ENCODE measurements around the gene TOP1.
"Not testable (repeated sequence)": the region's sequence is repeated elsewhere in the genome, so short reads cannot be mapped to it uniquely, and the experiment has no call there.

TOP1 gene

DNA sequence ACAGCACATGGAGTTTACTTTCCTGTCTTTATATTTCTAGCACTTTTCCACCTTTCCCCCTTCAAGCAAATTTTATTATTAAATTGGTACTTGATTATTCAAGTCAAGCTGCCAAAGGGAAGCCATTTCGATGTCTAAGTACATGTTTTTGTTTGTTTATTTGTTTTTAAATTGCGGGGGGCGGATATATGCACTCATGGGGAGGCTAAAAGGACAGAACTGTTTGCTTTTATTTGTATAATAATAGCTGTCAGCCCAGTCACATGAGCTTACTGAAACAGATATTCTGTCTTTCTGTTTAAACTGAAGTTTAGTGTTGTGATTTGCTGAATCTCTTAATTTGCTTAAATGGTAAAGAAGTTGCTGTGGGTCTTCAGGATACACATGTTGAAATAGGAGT lies 59.2 kb downstream of the TOP1 start:
- no peak for DNase-seq

DNA sequence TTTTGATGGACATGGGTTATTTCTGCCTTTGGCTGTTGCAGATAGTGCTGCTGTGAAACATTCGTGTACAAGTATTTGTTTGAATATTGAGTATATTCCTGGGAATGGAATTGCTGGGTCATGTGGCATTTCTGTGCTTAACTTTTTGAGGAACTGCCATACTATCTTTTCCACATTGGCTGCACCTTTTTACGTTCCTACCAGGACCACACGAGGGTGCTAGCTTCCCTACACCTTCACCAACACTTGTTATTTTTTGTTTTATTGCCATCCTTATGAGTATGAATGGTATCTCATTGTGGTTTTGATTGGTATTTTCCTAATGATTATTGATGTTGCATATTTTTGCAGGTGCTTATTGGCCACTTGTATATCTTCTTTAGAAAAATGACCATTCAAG lies 60.9 kb downstream of the TOP1 start:
- DNase-seq = no peak

DNA sequence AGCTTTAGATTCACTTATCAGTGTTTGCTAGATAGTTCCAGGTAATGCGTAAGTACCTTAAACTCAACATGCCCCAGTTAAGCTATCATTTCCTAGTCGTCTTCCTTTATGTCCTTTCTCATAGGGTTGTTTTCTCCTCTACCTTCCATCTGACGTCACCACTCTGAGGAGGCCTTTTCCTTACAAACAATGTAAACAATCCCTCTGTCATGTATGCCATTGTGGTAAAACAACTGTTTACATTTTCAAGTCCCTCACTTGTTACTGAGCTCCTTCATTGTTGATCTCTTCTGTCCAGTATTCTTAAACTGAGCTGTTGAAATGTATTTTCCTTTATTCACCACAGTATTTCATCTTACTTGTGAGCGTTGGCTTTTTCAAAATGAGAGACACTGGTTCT lies 63.3 kb downstream of the TOP1 start:
- no peak for DNase-seq

DNA sequence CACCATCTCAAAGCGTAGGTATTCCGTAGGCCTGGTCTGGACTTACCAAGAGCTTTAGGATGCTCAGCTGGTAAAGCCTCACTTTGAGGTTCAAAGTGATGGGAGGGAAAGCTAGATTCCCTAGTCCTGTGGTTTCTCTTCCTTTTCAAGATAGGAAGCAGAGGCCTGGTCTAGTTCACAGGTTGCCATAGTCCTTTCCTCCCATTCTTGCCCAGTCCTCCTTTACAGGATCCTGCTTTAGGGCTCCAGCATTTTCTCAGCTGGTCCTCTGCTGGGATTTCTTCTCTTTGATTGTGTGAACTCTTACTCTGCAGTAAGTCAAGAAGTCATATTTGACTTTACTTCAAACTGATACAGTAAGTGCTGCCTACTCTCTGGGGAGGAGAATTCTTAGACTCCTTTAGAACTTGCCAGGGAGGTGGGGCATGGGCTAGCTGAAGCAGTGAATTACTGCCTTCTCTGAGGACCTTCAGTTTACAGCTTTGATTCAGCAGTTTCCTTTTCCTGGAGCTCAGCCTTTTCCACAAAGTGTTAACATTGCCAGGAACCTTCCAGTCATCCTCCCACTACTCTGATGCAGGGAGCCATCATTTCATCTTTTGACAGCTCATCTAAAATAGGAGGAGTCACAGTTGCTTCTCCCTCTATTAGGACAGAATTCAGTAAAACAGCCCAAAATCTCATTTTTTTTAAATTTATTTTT lies 65.9 kb downstream of the TOP1 start:
- peak in 3 of 56 donors; percentile 3 to 11 (median 7) for DNase-seq

DNA sequence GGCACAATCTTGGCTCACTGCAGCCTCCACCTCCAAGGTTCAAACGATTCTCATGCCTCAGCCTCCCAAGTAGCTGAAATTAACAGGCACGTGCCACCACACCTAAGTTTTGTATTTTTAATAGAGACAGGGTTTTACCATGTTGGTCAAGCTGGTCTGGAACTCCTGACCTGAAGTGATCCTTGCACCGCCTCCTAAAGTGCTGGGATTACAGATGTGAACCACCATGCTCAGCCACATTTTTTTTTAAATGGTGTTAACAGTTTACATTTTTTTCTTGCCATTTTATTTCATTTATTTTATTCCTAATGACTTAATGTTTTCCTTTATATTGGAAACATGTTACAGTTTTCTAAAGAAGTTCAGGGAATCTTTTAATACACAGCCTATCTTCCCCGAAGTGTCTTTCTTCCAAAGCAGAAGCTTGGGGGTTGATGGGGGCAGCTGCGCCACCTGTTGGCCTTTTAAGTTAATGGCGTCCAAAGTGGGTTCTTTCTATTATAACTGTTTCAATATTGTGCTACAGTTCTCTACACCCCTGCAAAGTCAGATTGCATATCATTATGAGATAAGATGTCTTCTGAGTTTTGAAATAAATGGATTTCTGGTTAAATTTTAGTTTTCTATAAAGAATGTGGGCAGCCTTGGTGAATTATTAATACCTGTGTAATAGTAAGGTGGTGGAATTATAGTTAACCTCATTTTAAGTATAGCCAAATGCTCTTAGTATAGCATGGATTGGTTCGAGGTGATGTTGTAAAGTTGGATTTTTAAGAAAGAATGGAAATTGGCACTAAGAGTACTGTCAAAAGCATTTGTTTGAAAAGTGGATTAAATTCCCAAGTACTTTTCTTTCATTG lies 66.7 kb downstream of the TOP1 start:
- peak in 31 of 56 donors; percentile 1 to 80 (median 18) for DNase-seq

DNA sequence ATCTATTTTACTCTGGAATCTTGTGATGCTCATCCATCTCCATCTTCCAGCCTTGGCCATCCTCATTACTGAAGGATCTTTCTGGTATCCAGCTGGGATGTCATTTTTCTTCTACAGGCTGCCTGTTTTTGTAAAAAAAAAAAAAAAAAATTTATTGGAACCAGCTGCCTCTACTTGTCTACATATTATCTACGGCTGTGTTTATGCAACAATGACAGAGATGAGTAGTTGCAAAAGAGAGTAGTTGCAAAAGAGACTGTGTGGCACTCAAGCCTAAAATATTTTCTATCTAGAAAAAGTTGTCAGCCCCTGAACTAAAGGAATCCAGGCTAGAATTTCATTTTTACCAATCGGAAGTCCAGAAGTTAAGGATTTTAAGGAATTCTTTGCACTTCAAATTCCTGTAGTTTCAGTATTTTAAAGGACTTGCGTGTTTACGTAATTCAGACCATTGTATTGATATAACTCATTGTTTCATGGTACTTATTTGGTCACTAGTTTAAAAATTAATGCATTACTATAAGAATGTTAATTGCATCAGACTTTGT lies 70.2 kb downstream of the TOP1 start:
- no peak for DNase-seq

DNA sequence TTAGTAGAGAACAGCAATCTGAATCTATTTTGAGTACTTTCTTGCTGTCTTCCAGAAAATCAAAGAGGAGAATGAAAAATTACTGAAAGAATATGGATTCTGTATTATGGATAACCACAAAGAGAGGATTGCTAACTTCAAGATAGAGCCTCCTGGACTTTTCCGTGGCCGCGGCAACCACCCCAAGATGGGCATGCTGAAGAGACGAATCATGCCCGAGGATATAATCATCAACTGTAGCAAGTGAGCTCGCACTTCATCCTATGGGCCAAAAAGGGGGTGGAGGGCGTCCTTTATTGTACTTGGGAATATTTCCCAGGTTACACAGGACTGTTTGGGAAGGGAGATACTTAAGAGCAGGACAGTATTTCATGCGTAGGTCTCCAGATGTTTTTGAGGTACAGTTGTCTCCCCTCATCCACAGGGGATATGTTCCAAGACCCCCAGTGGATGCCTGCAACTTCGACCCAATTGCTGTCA lies 71.4 kb downstream of the TOP1 start:
- no peak for DNase-seq

DNA sequence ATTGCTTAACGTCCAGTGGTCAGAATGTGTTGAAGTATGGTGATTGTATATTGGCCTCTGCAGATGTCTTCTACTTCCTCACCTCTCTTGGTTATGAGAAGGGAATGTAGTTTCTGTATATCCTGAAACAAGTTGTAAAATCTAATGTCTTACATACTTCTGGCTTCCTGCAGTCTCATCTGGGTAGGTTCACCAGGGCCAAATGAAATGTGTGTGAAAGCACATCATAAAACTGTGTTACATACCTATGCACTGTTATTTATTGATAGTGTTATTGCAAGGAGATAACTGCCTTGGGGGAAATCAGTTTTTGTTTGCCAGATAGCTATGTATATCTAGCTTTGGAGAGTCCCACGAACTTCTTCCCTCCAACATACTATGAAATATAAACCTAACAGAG lies 73.0 kb downstream of the TOP1 start:
- DNase-seq = no peak

DNA sequence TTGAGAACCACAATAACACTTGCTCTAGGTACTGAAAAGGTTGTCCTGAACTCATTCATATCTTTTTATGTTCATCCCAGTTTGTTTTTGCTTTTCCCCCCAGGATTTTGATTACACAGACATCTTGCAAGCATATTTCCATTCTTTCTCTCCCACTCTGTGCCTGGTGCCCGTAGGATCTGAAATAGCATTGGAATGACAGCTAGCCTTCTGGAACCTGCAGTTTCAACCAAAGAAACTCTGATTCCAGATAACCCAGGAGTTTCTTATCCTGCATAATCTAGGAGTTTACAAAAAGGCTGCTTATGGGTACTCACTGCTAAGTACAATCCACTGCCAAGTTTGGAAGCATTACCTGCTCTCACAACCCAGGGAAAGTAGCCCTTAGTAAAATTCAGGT lies 79.9 kb downstream of the TOP1 start:
- DNase-seq = no peak

DNA sequence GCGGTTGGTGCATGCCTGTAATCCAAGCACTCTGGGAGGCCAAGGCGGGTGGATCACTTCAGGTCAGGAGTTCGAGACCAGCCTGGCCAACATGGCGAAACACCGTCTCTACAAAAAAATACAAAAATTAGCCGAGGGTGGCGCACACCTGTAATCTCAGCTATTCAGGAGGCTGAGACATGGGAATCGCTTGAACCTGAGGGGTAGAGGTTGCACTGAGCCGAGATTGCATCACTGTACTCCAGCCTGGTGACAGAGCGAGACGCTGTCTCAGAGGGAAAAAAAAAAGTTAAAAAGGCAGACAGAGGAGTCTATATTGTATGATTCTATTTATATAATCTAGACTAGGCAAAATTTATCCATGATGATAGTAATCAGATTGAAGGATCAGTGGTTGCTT lies 81.4 kb downstream of the TOP1 start:
- no peak for DNase-seq

DNA sequence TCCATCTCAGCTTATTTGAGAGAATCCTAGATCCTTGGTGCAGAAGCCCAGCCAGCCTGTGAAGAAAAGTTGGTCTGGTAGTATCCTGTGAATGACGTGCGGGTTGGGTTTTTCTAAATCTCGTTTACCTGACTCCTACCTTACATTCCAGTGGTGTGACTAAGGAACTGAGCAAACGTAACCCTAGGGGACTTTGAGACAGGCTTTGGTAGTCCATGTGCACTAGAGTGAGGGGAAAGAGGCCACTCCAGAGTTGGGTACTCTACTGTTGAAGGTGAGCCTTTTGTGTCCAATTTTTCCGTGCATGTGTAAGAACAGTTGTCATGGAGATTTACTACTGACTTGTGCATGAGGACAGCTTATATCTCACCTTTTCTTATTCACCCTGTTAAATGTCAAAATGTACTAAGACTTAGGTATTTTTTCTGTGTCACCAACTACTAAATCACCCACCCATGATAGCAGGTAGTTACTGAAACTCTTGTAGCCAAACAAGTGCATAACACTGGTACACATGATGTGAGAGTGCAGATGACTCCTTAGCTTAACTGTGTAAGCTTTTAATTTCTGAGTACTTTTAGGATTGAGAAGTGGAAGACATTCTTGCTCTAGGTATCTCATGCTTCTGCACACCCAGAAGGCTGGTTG lies 82.4 kb downstream of the TOP1 start:
- DNase-seq = no peak

DNA sequence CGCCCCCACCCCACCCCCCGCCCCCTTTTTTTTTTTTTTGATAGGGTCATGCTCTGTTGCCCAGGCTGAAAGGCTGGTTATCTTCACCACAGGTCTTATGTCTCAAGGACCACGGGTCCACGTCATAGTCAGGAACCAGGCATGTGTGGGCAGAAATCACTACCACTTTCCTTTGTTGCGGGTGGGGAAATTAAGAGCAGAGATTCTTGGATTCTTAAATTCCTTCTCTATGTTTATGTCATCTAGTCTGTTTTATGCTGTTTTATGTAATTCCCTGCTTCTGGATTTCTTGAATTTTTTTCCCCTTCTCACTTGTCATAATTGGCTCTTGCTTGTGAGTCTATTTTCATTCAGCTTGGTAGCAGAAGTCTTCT lies 82.9 kb downstream of the TOP1 start:
- DNase-seq = no peak

DNA sequence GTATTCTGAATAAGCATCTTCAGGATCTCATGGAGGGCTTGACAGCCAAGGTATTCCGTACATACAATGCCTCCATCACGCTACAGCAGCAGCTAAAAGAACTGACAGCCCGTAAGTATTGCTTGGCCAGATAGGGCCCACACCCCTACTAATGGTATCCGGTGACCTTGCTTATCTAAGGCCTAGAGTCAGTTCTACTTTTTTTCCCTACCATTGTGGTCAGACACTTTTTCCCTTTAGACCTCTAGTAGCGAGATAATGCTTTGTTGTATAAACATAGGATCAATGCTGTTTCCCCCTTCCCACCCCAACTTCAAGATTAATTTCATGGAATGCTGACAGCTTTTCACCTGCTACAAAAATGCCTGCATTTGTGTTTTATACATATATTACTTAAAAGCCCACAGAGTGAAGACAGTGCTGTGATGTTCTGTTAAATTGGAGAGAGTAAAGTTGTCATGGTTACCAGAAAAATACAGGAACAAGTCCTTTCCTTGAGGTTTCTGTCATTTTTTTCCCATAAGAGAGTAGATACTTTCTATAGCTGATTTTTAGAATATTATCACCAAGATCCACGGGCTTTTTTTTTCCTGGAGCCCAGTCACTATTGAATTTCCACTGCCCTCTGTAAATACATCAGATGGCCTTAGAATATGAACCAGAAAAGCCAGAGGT lies 87.8 kb downstream of the TOP1 start:
- DNase-seq = no peak

DNA sequence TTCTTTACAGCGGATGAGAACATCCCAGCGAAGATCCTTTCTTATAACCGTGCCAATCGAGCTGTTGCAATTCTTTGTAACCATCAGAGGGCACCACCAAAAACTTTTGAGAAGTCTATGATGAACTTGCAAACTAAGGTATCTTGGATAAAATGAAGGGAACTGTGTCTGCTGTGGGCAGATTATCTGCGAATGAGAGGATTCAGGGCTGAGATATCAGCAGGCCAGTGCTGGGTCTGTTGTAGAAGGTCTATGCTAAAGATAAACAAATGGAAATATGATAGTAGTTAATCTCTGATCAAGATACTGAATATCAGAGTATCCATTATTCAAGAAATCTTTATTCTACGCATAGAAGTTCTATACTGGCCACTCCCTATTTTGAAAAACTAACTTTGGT lies 89.5 kb downstream of the TOP1 start:
- DNase-seq = not testable (repeated sequence)

DNA sequence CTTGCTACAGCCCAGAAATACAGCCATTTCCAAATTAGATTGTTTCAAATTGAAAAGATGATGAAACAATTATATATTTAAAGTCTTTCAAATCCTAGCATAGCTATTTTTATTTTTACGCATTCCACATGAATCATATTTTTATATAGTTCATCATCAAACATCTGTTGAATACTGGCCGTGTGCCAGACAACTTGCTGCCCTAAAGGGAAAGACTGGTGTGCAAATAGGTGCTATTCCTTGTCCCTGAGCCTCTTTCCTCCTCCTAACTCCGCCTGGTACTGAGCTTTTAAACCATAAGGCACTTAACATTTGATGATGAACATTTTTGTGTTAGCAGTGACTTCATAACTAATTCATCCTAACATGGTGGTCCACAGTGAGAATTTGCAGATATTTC lies 90.0 kb downstream of the TOP1 start:
- DNase-seq = no peak

DNA sequence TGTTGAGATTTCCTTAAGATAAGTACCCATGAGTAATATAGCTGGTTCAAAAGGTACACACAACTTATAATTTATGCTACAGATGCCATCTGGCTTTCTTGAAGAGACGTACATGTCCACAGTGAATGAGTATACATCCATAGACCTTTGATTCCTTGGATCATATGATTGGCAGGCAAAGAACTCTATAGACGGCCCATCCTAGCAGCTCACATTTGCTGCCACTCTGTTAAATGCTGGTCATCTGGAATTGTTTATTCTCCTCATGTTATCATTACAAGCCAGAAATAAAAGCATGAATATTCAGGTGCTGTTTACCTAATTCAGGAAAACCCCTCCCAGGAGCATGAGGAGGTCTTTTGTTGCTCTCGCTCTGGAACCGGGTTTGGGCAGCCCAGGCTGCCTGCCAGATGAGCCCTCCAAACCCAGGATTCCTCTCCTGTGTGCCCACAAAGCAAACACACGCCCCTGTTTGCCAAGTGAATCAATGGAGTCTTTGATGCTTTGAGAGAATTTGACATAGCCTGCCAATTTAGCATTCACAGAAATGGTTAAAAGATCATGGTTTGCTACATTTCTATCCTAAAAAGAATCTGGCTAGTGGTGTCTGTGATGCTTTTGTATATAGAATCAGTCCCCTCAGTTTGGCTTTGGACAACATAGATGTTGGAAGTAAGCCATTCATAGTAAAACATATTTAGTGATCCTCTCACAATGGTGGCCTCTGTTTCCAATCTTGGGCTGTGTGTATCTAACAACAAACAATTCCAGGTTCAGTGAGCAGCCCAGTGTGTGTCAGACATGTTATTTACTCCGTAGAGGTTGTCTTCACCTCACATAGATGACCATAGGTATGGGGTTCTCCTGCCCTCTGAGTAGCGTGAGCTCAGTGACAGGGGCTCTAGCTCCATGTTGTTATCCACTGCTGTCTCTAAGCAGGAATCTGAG lies 91.3 kb downstream of the TOP1 start:
- peak in 35 of 56 donors; percentile 21 to 62 (median 42) for DNase-seq

DNA sequence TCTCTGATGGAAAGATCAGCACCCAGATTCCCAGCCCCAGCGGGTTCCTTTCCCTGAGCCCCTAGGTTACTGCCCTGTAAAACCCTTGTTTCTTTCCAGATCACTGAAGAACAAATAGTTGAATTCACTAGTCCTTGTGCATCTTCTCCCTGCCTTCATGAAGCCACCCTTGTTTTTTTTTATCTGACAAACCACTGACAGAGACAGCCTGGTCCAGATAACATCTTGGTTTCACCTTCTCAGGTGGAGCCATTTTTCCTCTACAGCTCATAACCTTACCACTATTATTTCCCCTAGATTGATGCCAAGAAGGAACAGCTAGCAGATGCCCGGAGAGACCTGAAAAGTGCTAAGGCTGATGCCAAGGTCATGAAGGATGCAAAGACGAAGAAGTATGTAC lies 92.8 kb downstream of the TOP1 start:
- DNase-seq = no peak

DNA sequence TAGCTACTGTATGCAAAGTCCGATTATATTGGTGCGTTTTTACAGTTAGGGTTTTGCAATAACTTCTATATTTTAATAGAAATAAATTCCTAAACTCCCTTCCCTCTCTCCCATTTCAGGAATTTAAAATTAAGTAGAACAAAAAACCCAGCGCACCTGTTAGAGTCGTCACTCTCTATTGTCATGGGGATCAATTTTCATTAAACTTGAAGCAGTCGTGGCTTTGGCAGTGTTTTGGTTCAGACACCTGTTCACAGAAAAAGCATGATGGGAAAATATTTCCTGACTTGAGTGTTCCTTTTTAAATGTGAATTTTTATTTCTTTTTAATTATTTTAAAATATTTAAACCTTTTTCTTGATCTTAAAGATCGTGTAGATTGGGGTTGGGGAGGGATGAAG lies 95.0 kb downstream of the TOP1 start:
- DNase-seq = no peak

DNA sequence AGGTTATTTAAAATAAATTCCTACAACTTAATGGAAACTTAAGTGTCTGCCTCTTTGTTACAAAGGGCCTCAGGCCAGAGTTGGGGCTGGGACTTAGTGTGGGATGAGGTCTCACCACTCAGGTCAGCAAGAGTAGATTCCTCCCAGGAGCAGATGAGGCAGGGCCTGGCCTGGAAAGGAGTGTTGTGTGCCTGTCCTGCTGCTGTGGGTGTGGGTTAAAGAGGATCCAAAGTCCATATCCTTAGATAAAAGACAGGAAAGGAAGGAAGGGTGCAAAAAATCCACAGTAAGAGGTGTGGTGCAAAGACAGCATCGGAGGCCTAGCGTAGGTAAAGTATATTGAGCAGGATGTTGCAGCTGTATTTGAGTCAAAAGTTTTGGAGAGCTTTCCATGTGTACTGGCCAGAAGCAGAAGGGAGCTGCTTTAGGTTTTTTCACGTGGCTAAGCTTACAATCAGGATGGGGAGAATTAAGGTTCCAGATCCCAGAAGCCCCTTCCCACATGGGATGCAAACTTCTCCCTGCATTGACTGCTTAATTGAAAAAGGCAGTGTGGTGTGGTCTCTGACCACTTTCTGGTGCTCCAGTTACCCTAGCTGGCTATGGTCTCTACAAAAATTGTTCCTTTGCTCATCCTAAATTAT lies 96.0 kb downstream of the TOP1 start:
- DNase-seq = no peak

Data from nucleus accumbens (tissue), 56 donors.